Caco-2 (cell line): ENCODE data around the gene YWHAQ. TPM values are rescaled to one million over a fixed set of nuclear protein-coding genes. Genes with fewer than 3 reads are reported as not detected.

Source experiments
- BruUV-seq: library from RNA; stranded (reverse); fragments of 400-500 nt; replicated peaks from 2 replicates; lab custom pipeline; 2021; lab: Mats Ljungman, UMichigan
- CTCF ChIA-PET: fragments of 300-600 bp; sonication (Branson Sonifier 250); formaldehyde crosslinking; loops from one replicate; lab custom pipeline; 2022; ENCODE audit warnings: antibody characterized with exemption; lab: Charles Lee
- POLR2A ChIA-PET: fragments of 300-600 bp; sonication (Branson Sonifier 250); formaldehyde crosslinking; loops from one replicate; lab custom pipeline; 2022; ENCODE audit warnings: antibody characterized with exemption; lab: Charles Lee
- DNase-seq, 2 experiments: peaks; one replicate each; pipeline versions ENCODE4 v3.0.0 to v3.0.0-alpha.2; 2020 to 2022
- H3K27me3 ChIP-seq: replicated peaks from 2 replicates; pipeline ENCODE4 v1.6.0; 2011; ENCODE audit warnings: low read length; ENCODE audit not compliant: control insufficient read depth, insufficient read depth
- H3K36me3 ChIP-seq: 2 replicates; pipeline ENCODE4 v1.5.1; 2011; ENCODE audit warnings: low read length; ENCODE audit not compliant: control insufficient read depth, insufficient read depth
- H3K4me1 ChIP-seq: fragments of 250-450 bp; sonication (Bioruptor Pico); 2 replicates; pipeline ENCODE4 v1.5.1; 2020; ENCODE audit warnings: mild to moderate bottlenecking
- H3K4me3 ChIP-seq: 2 replicates; pipeline ENCODE4 v1.5.1; 2011; ENCODE audit warnings: low read depth, mild to moderate bottlenecking, control low read depth, low read length
- H3K9me3 ChIP-seq: fragments of 250-450 bp; sonication (Bioruptor Pico); 2 replicates; pipeline ENCODE4 v1.5.1; 2020; ENCODE audit warnings: mild to moderate bottlenecking, moderate library complexity
- H3K27ac Mint-ChIP-seq: one replicate; pipeline ENCODE4 v1.8.0; 2022; ENCODE audit warnings: mixed read lengths; ENCODE audit not compliant: unreplicated experiment
- H3K27me3 Mint-ChIP-seq: one replicate; pipeline ENCODE4 v1.8.0; 2022; ENCODE audit warnings: mixed read lengths; ENCODE audit not compliant: insufficient read depth, unreplicated experiment
- H3K36me3 Mint-ChIP-seq: one replicate; pipeline ENCODE4 v1.8.0; 2022; ENCODE audit warnings: mild to moderate bottlenecking, mixed read lengths; ENCODE audit not compliant: insufficient read depth, unreplicated experiment
- H3K4me1 Mint-ChIP-seq: one replicate; pipeline ENCODE4 v1.8.0; 2022; ENCODE audit warnings: low read depth, mixed read lengths; ENCODE audit not compliant: unreplicated experiment
- H3K4me3 Mint-ChIP-seq: one replicate; pipeline ENCODE4 v1.8.0; 2022; ENCODE audit warnings: mild to moderate bottlenecking, moderate library complexity, mixed read lengths; ENCODE audit not compliant: unreplicated experiment
- H3K9me3 Mint-ChIP-seq: one replicate; pipeline ENCODE4 v1.8.0; 2022; ENCODE audit warnings: mixed read lengths; ENCODE audit not compliant: unreplicated experiment
- intact Hi-C: fragments of 100-400 bp; cut with micrococcal nuclease; formaldehyde crosslinking; loops from one replicate; pipeline ENCODE4 v1.10.0; 2022; ENCODE audit not compliant: unreplicated experiment
- total RNA-seq: library from RNA; stranded (reverse); gene quantifications from 2 replicates; pipeline ENCODE4 v1.2.3, GENCODE V29; 2022
- TF ChIP-seq, protein P1 (sequence below), 2 experiments: fragments of 200-600 bp in 1 of 2; IDR thresholded peaks; 1 replicate in 1 of 2; 2 replicates in 1 of 2; pipeline versions ENCODE4 v1.5.1 to v1.8.0; 2011 to 2022; ENCODE audit warnings: antibody characterized with exemption in 1 of 2, control low read depth in 1 of 2, inconsistent platforms in 1 of 2, low read depth in 1 of 2, low read length in 1 of 2, mild to moderate bottlenecking in 1 of 2, moderate library complexity in 1 of 2; ENCODE audit not compliant: insufficient read depth in 1 of 2, severe bottlenecking in 1 of 2, unreplicated experiment in 1 of 2

YWHAQ gene
- total RNA-seq, 1 experiment from 2014 or later: 344 TPM

- BruUV-seq: no TSS peak
These were observed 32.4 kb upstream of the YWHAQ start for GRCh38 chr2:9663008-9663879.

DNA sequence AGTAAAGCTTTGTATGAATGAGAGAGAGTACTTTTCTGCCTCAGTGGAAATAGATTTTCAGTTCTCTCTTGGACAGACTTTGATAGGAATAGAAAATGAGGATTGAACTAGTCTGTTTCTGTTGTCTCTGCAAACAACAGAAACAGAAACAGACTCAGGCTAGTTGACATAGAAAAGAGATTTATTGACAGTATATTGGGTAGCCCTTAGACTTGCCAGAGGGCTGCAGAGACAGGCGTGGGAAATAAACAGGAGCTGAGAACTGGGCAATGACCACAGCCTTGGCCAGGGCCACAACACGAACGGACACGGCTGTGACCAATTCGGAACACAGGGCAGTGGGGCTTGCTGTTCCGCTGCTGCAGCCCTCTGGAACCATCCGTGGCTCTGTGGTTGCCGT, 30.5 kb upstream of the YWHAQ start:
- Histone ChIP-seq H3K9me3 (no peaks in the 10 kb centered on the region), H3K36me3 (no peaks in the 10 kb centered on the region), H3K4me1 (no peaks in the 10 kb centered on the region), H3K27me3 (no peaks in the 10 kb centered on the region), H3K4me3 (no peak overlapping the region)
- ChIA-PET CTCF (no interaction called here), POLR2A (no interaction called here)
- Mint-ChIP-seq H3K9me3 (no peaks in the 10 kb centered on the region), H3K36me3 (no peaks in the 10 kb centered on the region), H3K27me3 (no peaks in the 10 kb centered on the region), H3K4me3 (no peak overlapping the region), H3K27ac (no peak overlapping the region), H3K4me1 (no peaks in the 10 kb centered on the region)
- DNase-seq: no peak
- intact Hi-C loops: no loop called here
- no TSS peak for BruUV-seq
- TF ChIP-seq, protein P1, sequence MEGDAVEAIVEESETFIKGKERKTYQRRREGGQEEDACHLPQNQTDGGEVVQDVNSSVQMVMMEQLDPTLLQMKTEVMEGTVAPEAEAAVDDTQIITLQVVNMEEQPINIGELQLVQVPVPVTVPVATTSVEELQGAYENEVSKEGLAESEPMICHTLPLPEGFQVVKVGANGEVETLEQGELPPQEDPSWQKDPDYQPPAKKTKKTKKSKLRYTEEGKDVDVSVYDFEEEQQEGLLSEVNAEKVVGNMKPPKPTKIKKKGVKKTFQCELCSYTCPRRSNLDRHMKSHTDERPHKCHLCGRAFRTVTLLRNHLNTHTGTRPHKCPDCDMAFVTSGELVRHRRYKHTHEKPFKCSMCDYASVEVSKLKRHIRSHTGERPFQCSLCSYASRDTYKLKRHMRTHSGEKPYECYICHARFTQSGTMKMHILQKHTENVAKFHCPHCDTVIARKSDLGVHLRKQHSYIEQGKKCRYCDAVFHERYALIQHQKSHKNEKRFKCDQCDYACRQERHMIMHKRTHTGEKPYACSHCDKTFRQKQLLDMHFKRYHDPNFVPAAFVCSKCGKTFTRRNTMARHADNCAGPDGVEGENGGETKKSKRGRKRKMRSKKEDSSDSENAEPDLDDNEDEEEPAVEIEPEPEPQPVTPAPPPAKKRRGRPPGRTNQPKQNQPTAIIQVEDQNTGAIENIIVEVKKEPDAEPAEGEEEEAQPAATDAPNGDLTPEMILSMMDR (IDR thresholded peaks at IDR 0.05; ENCODE audit: insufficient read depth in 1 of 2, low read depth in 1 of 2, low read length in 1 of 2, severe bottlenecking in 1 of 2, unreplicated experiment in 1 of 2): no peak

More at GRCh38 chr2:9663008-9663879, 32.4 kb upstream of the YWHAQ start:
- intact Hi-C loops: no loop called here
- TF ChIP-seq, protein P1 (IDR thresholded peaks at IDR 0.05; ENCODE audit: insufficient read depth in 1 of 2, low read depth in 1 of 2, low read length in 1 of 2, severe bottlenecking in 1 of 2, unreplicated experiment in 1 of 2): no peak
- POLR2A ChIA-PET: no interaction called here
- H3K36me3 ChIP-seq: no peaks in the 10 kb centered on the region
- CTCF ChIA-PET: no interaction called here
- no peak overlapping the region for H3K27ac Mint-ChIP-seq
- H3K9me3 ChIP-seq: no peaks in the 10 kb centered on the region
- no peaks in the 10 kb centered on the region for H3K4me1 Mint-ChIP-seq
- H3K36me3 Mint-ChIP-seq: no peaks in the 10 kb centered on the region
- H3K4me3 ChIP-seq: no peak overlapping the region
- no peak overlapping the region for H3K4me3 Mint-ChIP-seq
- H3K9me3 Mint-ChIP-seq: no peaks in the 10 kb centered on the region
- no peak for DNase-seq
- no peaks in the 10 kb centered on the region for H3K27me3 Mint-ChIP-seq
- H3K27me3 ChIP-seq: no peaks in the 10 kb centered on the region
- H3K4me1 ChIP-seq: no peaks in the 10 kb centered on the region

DNA sequence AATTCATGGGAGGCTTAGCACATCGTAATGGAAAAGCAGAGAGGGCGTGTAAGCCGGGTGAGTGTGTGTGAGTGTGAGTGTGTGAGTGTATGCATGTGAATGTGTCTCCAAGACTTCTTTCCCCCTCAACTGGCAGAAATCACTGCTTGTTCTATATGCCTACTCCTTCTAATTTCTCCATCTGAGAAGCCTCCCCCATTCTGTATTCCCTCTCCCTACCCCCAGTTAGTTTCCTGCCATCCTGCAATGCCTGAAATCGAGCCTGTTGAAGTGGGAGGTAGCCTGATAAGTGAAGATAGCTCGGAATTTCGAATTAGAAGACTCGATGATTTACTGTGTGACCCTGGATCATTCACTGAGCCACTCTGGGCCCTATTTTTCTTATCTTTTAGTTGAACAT, 30.0 kb upstream of the YWHAQ start:
- no peaks in the 10 kb centered on the region for H3K27me3 ChIP-seq
- H3K9me3 ChIP-seq: no peaks in the 10 kb centered on the region
- ChIA-PET CTCF (no interaction called here), POLR2A (no interaction called here)
- DNase-seq: no peak
- BruUV-seq: no TSS peak
- TF ChIP-seq, protein P1 (IDR thresholded peaks at IDR 0.05; ENCODE audit: insufficient read depth in 1 of 2, low read depth in 1 of 2, low read length in 1 of 2, severe bottlenecking in 1 of 2, unreplicated experiment in 1 of 2): no peak
- no peaks in the 10 kb centered on the region for H3K4me1 ChIP-seq
- Mint-ChIP-seq H3K4me3 (no peak overlapping the region), H3K9me3 (no peaks in the 10 kb centered on the region), H3K27ac (no peak overlapping the region), H3K27me3 (no peaks in the 10 kb centered on the region), H3K4me1 (no peaks in the 10 kb centered on the region), H3K36me3 (no peaks in the 10 kb centered on the region)
- H3K4me3 ChIP-seq: no peak overlapping the region
- H3K36me3 ChIP-seq: no peaks in the 10 kb centered on the region
- intact Hi-C loops: no loop called here
